Activated CD4-positive, alpha-beta memory T cell treated with anti-CD3 and anti-CD28 coated beads, Interleukin-2, amount 10 ng/mL, durations not matched to agents 7 days and 5 days (primary cell): ENCODE results near the gene KATNB1. TPM values are rescaled to one million over a fixed set of nuclear protein-coding genes. Genes with fewer than 3 reads are reported as not detected.
"Not testable (repeated sequence)": the region's sequence is repeated elsewhere in the genome, so short reads cannot be mapped to it uniquely, and the experiment has no call there.

Experiments used
- CTCF ChIA-PET: fragments of 350-600 bp; sonication (Branson Sonifier 250); formaldehyde crosslinking; loops from one replicate; lab custom pipeline; 2021; ENCODE audit warnings: antibody characterized with exemption, inconsistent platforms; lab: Charles Lee
- POLR2A ChIA-PET: fragments of 350-600 bp; sonication (Branson Sonifier 250); formaldehyde crosslinking; loops from one replicate; lab custom pipeline; 2021; ENCODE audit warnings: antibody characterized with exemption; lab: Charles Lee
- DNase-seq: peaks from one replicate; pipeline ENCODE4 v3.0.0-alpha.2; 2020
- H3K27ac Mint-ChIP-seq: one replicate; pipeline ENCODE4 v1.8.0; 2021; ENCODE audit warnings: mild to moderate bottlenecking, mixed read lengths
- H3K27me3 Mint-ChIP-seq: one replicate; pipeline ENCODE4 v1.8.0; 2021; ENCODE audit warnings: mixed read lengths
- H3K36me3 Mint-ChIP-seq: one replicate; pipeline ENCODE4 v1.8.0; 2021; ENCODE audit warnings: low read depth, mixed read lengths
- H3K4me1 Mint-ChIP-seq: one replicate; pipeline ENCODE4 v1.8.0; 2021; ENCODE audit warnings: mixed read lengths
- H3K4me3 Mint-ChIP-seq: one replicate; pipeline ENCODE4 v1.8.0; 2021; ENCODE audit warnings: mild to moderate bottlenecking, mixed read lengths
- H3K9me3 Mint-ChIP-seq: one replicate; pipeline ENCODE4 v1.8.0; 2021; ENCODE audit warnings: mixed read lengths
- total RNA-seq, 2 experiments: library from RNA; stranded (reverse); gene quantifications; one replicate each; pipeline ENCODE4 v1.2.3, GENCODE V29; 2021

Gene KATNB1
- total RNA-seq, 2 experiments from 2014 or later: 33.3 to 33.4 TPM

- H3K27me3 Mint-ChIP-seq: no peaks in the 10 kb centered on the region
- H3K36me3 Mint-ChIP-seq: no peaks in the 10 kb centered on the region
- H3K9me3 Mint-ChIP-seq: no peaks in the 10 kb centered on the region
- CTCF ChIA-PET: interaction anchor here (1.0 kb wide), 1 partner anchor 74 kb away, joined by 3 read pairs; no protein-coding TSS in a partner anchor
- no peak for DNase-seq
- POLR2A ChIA-PET: interaction anchor here (1.0 kb wide), 1 partner anchor 12 kb away, joined by 4 read pairs; no protein-coding TSS in a partner anchor
- no peak overlapping the region for H3K27ac Mint-ChIP-seq
- no peaks in the 10 kb centered on the region for H3K4me1 Mint-ChIP-seq
- H3K4me3 Mint-ChIP-seq: no peak overlapping the region
Measured at GRCh38 chr16:57722651-57723050, 12.9 kb upstream of the KATNB1 start.

- Mint-ChIP-seq H3K27ac (no peak overlapping the region), H3K4me1 (no peaks in the 10 kb centered on the region), H3K27me3 (no peaks in the 10 kb centered on the region), H3K9me3 (no peaks in the 10 kb centered on the region), H3K36me3 (no peaks in the 10 kb centered on the region), H3K4me3 (no peak overlapping the region)
- POLR2A ChIA-PET: interaction anchor here (1.0 kb wide), 1 partner anchor 12 kb away, joined by 4 read pairs; no protein-coding TSS in a partner anchor
- no peak for DNase-seq
- CTCF ChIA-PET: interaction anchor here (0.7 to 1.0 kb wide), 2 partner anchors 75 to 669 kb away, joined by 3 read pairs; partner anchors contain the start of gene GINS3
Measured at GRCh38 chr16:57723170-57723569, 12.4 kb upstream of the KATNB1 start.

GRCh38 chr16:57724531-57724930, 11.0 kb upstream of the KATNB1 start:
- Mint-ChIP-seq H3K4me1 (no peaks in the 10 kb centered on the region), H3K9me3 (no peaks in the 10 kb centered on the region), H3K27ac (no peak overlapping the region), H3K36me3 (no peaks in the 10 kb centered on the region), H3K27me3 (no peaks in the 10 kb centered on the region), H3K4me3 (no peak overlapping the region)
- ChIA-PET CTCF (no interaction called here), POLR2A (interaction anchor here (0.8 kb wide), 1 partner anchor 10 kb away, joined by 3 read pairs; no protein-coding TSS in a partner anchor)
- no peak for DNase-seq

DNA sequence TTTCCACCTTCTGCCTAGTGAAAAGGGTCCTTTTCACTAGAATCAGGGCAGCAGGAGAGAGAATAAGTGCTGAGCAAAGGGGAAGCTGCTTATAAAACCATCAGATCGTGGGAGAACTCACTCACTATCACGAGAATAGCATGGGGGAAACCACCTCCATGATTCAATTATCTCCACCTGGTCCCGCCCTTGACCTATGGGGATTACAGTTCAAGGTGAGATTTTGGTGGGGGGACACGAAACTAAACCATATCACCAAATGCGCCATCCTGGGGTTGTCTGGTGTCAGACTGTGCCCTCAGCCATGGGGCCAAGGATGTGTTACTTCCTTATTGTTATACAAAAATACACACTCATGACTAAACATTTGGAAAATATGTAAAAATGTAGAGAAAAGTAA, 10.4 kb upstream of the KATNB1 start:
- Mint-ChIP-seq H3K36me3 (no peaks in the 10 kb centered on the region), H3K4me1 (no peaks in the 10 kb centered on the region), H3K27me3 (no peaks in the 10 kb centered on the region), H3K27ac (no peak overlapping the region), H3K4me3 (no peak overlapping the region), H3K9me3 (no peaks in the 10 kb centered on the region)
- DNase-seq: no peak
- ChIA-PET POLR2A (no interaction called here), CTCF (no interaction called here)

GRCh38 chr16:57725554-57725953, 10.0 kb upstream of the KATNB1 start:
- Mint-ChIP-seq H3K27me3 (no peaks in the 10 kb centered on the region), H3K27ac (no peak overlapping the region), H3K36me3 (no peaks in the 10 kb centered on the region), H3K4me3 (no peak overlapping the region), H3K9me3 (no peaks in the 10 kb centered on the region), H3K4me1 (no peaks in the 10 kb centered on the region)
- DNase-seq: no peak
- ChIA-PET CTCF (interaction anchor here (1.8 kb wide), 1 partner anchor 149 kb away, joined by 4 read pairs; no protein-coding TSS in a partner anchor), POLR2A (no interaction called here)

- no peaks in the 10 kb centered on the region for H3K27me3 Mint-ChIP-seq
- no peaks in the 10 kb centered on the region for H3K36me3 Mint-ChIP-seq
- no peak overlapping the region for H3K4me3 Mint-ChIP-seq
- no peaks in the 10 kb centered on the region for H3K9me3 Mint-ChIP-seq
- DNase-seq: no peak
- ChIA-PET CTCF (interaction anchor here (1.8 kb wide), 1 partner anchor 150 kb away, joined by 4 read pairs; no protein-coding TSS in a partner anchor), POLR2A (interaction anchor here (1.7 kb wide), 1 partner anchor 10 kb away, joined by 11 read pairs; the partner anchor contains the start of gene KATNB1)
- H3K4me1 Mint-ChIP-seq: no peaks in the 10 kb centered on the region
- H3K27ac Mint-ChIP-seq: no peak overlapping the region
Measured at GRCh38 chr16:57725976-57726375, 9.6 kb upstream of the KATNB1 start.

DNA sequence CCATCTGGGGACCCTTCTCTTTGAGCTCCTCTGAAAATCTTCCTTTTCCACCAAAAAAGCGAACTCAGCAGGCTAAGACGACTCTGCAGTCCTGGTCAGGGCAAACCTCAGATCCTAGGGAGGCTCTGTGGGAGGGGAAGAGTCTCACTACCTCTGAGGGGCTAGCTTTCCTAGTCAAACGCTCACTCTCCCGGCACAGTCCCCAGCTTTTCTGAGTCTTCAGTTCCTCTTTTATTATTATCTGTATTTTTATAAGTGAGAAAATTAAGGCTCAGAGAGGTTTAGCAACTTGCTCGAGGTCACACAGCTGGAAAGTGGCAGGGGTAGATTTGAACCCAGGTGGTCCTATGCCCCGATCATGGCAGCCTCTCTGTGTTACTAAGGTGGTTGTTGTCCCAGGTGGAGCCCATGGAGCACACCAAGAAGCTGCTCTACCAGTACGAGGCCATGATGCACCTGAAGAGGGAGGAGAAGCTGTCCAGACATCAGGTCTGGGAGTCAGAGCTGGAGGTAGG, 9.1 kb upstream of the KATNB1 start:
- no peak overlapping the region for H3K27ac Mint-ChIP-seq
- peaks cover 3% of the 10 kb centered on the region for H3K9me3 Mint-ChIP-seq
- H3K27me3 Mint-ChIP-seq: no peaks in the 10 kb centered on the region
- no peak for DNase-seq
- ChIA-PET CTCF (interaction anchor here (1.8 kb wide), 1 partner anchor 150 kb away, joined by 4 read pairs; no protein-coding TSS in a partner anchor), POLR2A (interaction anchor here (1.7 kb wide), 1 partner anchor 9 kb away, joined by 11 read pairs; the partner anchor contains the start of gene KATNB1)
- H3K4me3 Mint-ChIP-seq: no peak overlapping the region
- H3K36me3 Mint-ChIP-seq: no peaks in the 10 kb centered on the region
- no peaks in the 10 kb centered on the region for H3K4me1 Mint-ChIP-seq

- Mint-ChIP-seq H3K9me3 (peaks cover 9% of the 10 kb centered on the region), H3K27ac (no peak overlapping the region), H3K27me3 (no peaks in the 10 kb centered on the region), H3K4me3 (no peak overlapping the region), H3K36me3 (peaks cover 3% of the 10 kb centered on the region), H3K4me1 (no peaks in the 10 kb centered on the region)
- ChIA-PET CTCF (no interaction called here), POLR2A (interaction anchor here (1.7 kb wide), 1 partner anchor 8 kb away, joined by 11 read pairs; the partner anchor contains the start of gene KATNB1)
- DNase-seq: no peak
Measured at GRCh38 chr16:57727610-57728009, 8.0 kb upstream of the KATNB1 start.

DNA sequence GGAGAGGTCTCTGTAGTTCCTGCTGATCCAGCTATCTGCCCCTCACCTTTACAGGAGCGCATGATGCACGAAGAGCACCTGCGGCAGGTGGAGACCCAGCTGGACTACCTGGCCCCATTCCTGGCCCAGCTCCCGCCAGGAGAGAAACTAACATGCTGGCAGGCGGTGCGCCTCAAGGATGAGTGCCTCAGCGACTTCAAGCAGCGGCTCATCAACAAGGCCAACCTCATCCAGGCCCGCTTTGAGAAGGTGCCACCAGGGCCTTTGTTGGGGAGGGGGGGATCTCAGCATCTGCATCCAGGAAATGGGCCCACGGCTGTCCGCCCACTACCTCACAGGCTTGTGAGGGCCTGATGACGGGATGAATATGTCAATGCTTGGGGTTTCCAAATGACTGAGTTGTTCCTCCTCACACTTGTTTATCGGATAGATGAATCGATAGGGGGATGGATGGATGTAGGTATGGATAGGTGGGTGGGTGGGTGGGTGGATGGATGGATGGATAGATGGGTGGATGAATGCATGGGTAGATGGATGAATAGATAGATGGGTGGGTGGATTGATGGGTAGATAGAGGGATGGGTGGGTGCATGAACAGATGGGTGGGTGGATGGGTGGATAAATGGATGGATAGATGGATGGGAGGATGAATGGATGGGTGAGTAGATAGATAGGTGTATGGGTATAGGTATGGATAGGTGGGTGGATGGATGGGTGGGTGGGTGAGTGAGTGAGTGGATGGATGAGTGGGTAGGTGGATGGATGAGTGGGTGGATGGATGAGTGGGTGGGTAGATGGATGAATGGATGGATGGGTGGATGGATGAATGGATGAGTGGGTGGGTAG, 7.0 kb upstream of the KATNB1 start:
- POLR2A ChIA-PET: no interaction called here
- H3K4me1 Mint-ChIP-seq: peaks cover 6% of the 10 kb centered on the region
- H3K27me3 Mint-ChIP-seq: no peaks in the 10 kb centered on the region
- H3K36me3 Mint-ChIP-seq: peaks cover 12% of the 10 kb centered on the region
- CTCF ChIA-PET: no interaction called here
- no peak overlapping the region for H3K4me3 Mint-ChIP-seq
- peaks cover 17% of the 10 kb centered on the region for H3K9me3 Mint-ChIP-seq
- no peak for DNase-seq
- H3K27ac Mint-ChIP-seq: no peak overlapping the region

DNA sequence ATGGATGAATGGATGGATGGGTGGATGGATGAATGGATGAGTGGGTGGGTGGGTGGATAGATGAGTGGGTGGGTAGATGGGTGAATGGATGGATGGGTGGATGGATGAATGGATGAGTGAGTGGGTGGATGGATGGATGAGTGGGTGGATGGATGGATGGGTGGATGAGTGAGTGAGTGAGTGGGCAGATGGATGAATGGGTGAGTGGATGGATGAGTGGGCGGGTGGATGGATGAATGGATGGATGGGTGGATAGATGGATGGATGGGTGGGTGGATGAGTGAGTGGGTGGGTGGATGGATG, 6.4 kb upstream of the KATNB1 start:
- peaks cover 19% of the 10 kb centered on the region for H3K9me3 Mint-ChIP-seq
- no peak overlapping the region for H3K27ac Mint-ChIP-seq
- no peak overlapping the region for H3K4me3 Mint-ChIP-seq
- POLR2A ChIA-PET: no interaction called here
- no peaks in the 10 kb centered on the region for H3K27me3 Mint-ChIP-seq
- H3K36me3 Mint-ChIP-seq: peaks cover 16% of the 10 kb centered on the region
- peaks cover 7% of the 10 kb centered on the region for H3K4me1 Mint-ChIP-seq
- CTCF ChIA-PET: no interaction called here
- DNase-seq: no peak

DNA sequence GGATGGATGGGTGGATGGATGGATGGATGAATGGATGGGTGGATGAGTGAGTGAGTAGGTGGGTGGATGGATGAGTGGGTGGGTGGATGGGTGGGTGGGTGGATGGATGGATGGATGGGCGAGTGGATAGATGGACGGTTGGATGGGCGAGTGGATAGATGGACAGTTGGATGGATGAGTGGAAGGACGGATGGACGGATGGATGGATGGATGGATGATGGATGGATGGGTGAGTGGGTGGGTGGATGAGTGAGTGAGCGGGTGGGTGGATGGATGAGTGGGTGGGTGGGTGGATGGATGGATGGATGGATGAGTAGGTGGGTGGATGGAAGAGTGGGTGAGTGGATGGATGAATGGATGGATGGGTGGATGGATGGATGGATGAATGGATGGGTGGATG, 5.7 kb upstream of the KATNB1 start:
- H3K27ac Mint-ChIP-seq, DNase-seq, POLR2A ChIA-PET, H3K4me1 Mint-ChIP-seq, H3K27me3 Mint-ChIP-seq, CTCF ChIA-PET, H3K4me3 Mint-ChIP-seq: not testable (repeated sequence)
- H3K9me3 Mint-ChIP-seq: peaks cover 19% of the 10 kb centered on the region
- H3K36me3 Mint-ChIP-seq: peaks cover 16% of the 10 kb centered on the region

GRCh38 chr16:57730771-57731730, 4.5 kb upstream of the KATNB1 start:
- Mint-ChIP-seq H3K27ac (no peak overlapping the region), H3K4me3 (no peak overlapping the region), H3K9me3 (peaks cover 19% of the 10 kb centered on the region), H3K27me3 (no peaks in the 10 kb centered on the region), H3K4me1 (peaks cover 12% of the 10 kb centered on the region), H3K36me3 (peaks cover 19% of the 10 kb centered on the region)
- no peak for DNase-seq
- POLR2A ChIA-PET: interaction anchor here (1.1 to 1.2 kb wide), 2 partner anchors 11 to 42 kb away, joined by 3 read pairs; no protein-coding TSS in a partner anchor
- CTCF ChIA-PET: interaction anchor here (0.8 kb wide), 1 partner anchor 154 kb away, joined by 4 read pairs; no protein-coding TSS in a partner anchor
